Measurements from ENCODE around the gene WFDC12.
A peak's percentile ranks its signal among the peaks of the same experiment; 100 is the strongest.

Gene WFDC12

GRCh38 chr20:45115386-45115774 is 8.9 kb downstream of the WFDC12 start:
- H3K4me3 ChIP-seq (ENCODE audit: low read depth in 1 of 2, low read length in 1 of 2) = no peak overlapping the region
- no peaks in the 10 kb centered on the region for H3K36me3 ChIP-seq
- H3K9me3 ChIP-seq = no peaks in the 10 kb centered on the region
- no peaks in the 10 kb centered on the region for H3K4me1 ChIP-seq (ENCODE audit: control insufficient read depth in 1 of 2, insufficient read depth in 1 of 2, low read depth in 1 of 2, low read length in 1 of 2)
- H3K27me3 ChIP-seq = peaks cover 70% of the 10 kb centered on the region
- TF ChIP-seq CTCF (IDR thresholded peaks at IDR 0.05) = no peak
- no peak overlapping the region for H3K27ac ChIP-seq

GRCh38 chr20:45114465-45115385 is 9.5 kb downstream of the WFDC12 start, which contains the start of gene WFDC5:
TSS of gene WFDC5 (minus strand) at chr20:45115174. CDS start at chr20:45115083, 91 bp downstream.
- Histone ChIP-seq H3K4me3 (ENCODE audit: low read depth in 1 of 2, low read length in 1 of 2) (no peak within 1 kb of the TSS), H3K4me1 (ENCODE audit: control insufficient read depth in 1 of 2, insufficient read depth in 1 of 2, low read depth in 1 of 2, low read length in 1 of 2) (no peaks in the 10 kb centered on the region), H3K9me3 (no peaks in the 10 kb centered on the region), H3K36me3 (no peaks in the 10 kb centered on the region), H3K27me3 (peaks cover 63% of the 10 kb centered on the region), H3K27ac (no peak within 1 kb of the TSS)
- TF ChIP-seq CTCF (IDR thresholded peaks at IDR 0.05) = no peak

- Histone ChIP-seq H3K27ac (no peak overlapping the region), H3K27me3 (peaks cover 55% of the 10 kb centered on the region), H3K36me3 (no peaks in the 10 kb centered on the region), H3K4me1 (ENCODE audit: control insufficient read depth in 1 of 2, insufficient read depth in 1 of 2, low read depth in 1 of 2, low read length in 1 of 2) (no peaks in the 10 kb centered on the region), H3K9me3 (no peaks in the 10 kb centered on the region), H3K4me3 (ENCODE audit: low read depth in 1 of 2, low read length in 1 of 2) (no peak overlapping the region)
- TF ChIP-seq CTCF (IDR thresholded peaks at IDR 0.05) = no peak
Measured at GRCh38 chr20:45113865-45114264, 10.4 kb downstream of the WFDC12 start.

GRCh38 chr20:45112754-45113153 is 11.5 kb downstream of the WFDC12 start:
- Histone ChIP-seq H3K4me3 (ENCODE audit: low read depth in 1 of 2, low read length in 1 of 2) (no peak overlapping the region), H3K36me3 (no peaks in the 10 kb centered on the region), H3K27ac (no peak overlapping the region), H3K27me3 (peaks cover 51% of the 10 kb centered on the region), H3K9me3 (no peaks in the 10 kb centered on the region), H3K4me1 (ENCODE audit: control insufficient read depth in 1 of 2, insufficient read depth in 1 of 2, low read depth in 1 of 2, low read length in 1 of 2) (no peaks in the 10 kb centered on the region)
- TF ChIP-seq CTCF (IDR thresholded peaks at IDR 0.05) = no peak

GRCh38 chr20:45111799-45112471 is 12.3 kb downstream of the WFDC12 start:
- no peak overlapping the region for H3K4me3 ChIP-seq (ENCODE audit: low read depth in 1 of 2, low read length in 1 of 2)
- no peaks in the 10 kb centered on the region for H3K9me3 ChIP-seq
- H3K27ac ChIP-seq = no peak overlapping the region
- no peaks in the 10 kb centered on the region for H3K36me3 ChIP-seq
- H3K27me3 ChIP-seq = peaks cover 51% of the 10 kb centered on the region
- peak; percentile 24 for TF ChIP-seq CTCF (IDR thresholded peaks at IDR 0.05)
- H3K4me1 ChIP-seq (ENCODE audit: control insufficient read depth in 1 of 2, insufficient read depth in 1 of 2, low read depth in 1 of 2, low read length in 1 of 2) = no peaks in the 10 kb centered on the region

All from neutrophil (primary cell).